Mononuclear cell (primary cell): ENCODE results near the gene FREM3. TPM values are rescaled to one million over a fixed set of nuclear protein-coding genes. Genes with fewer than 3 reads are reported as not detected.
"Not testable (repeated sequence)": the region's sequence is repeated elsewhere in the genome, so short reads cannot be mapped to it uniquely, and the experiment has no call there.

Experiments
- H3K27me3 ChIP-seq: 2 replicates; pipeline ENCODE4 v1.6.0; 2011; ENCODE audit warnings: low read length, control low read depth; ENCODE audit not compliant: insufficient read depth
- H3K4me1 ChIP-seq: 2 replicates; pipeline ENCODE4 v1.5.1; 2011; ENCODE audit warnings: mild to moderate bottlenecking, low read length, control low read depth; ENCODE audit not compliant: insufficient read depth
- H3K4me3 ChIP-seq: 2 replicates; pipeline ENCODE4 v1.5.1; 2011; ENCODE audit warnings: mild to moderate bottlenecking, low read length, moderate library complexity
- H3K9me3 ChIP-seq: 2 replicates; pipeline ENCODE4 v1.5.1; 2011; ENCODE audit warnings: low read depth, mild to moderate bottlenecking, control low read depth, low read length
- total RNA-seq: library from RNA; depleted of rRNA; stranded (reverse); fragments of >200 nt; gene quantifications from one replicate; pipeline ENCODE4 v1.2.3, GENCODE V29; 2012

Gene FREM3
- total RNA-seq, 1 donor, result not detected

GRCh38 chr4:143575331-143575730 is 125.1 kb downstream of the FREM3 start:
- H3K4me1 ChIP-seq, result no peaks in the 10 kb centered on the region

GRCh38 chr4:143564472-143564871 is 136.0 kb downstream of the FREM3 start:
- peaks cover 5% of the 10 kb centered on the region for H3K4me1 ChIP-seq
- no peaks in the 10 kb centered on the region for H3K27me3 ChIP-seq
- no peak overlapping the region for H3K4me3 ChIP-seq
- no peaks in the 10 kb centered on the region for H3K9me3 ChIP-seq

More at GRCh38 chr4:143575331-143575730, 125.1 kb downstream of the FREM3 start:
- Histone ChIP-seq H3K27me3 (no peaks in the 10 kb centered on the region), H3K4me3 (no peak overlapping the region), H3K9me3 (no peaks in the 10 kb centered on the region)

GRCh38 chr4:143559757-143560147 is 140.7 kb downstream of the FREM3 start:
- no peaks in the 10 kb centered on the region for H3K27me3 ChIP-seq
- peaks cover 12% of the 10 kb centered on the region for H3K4me1 ChIP-seq
- peak overlapping the region; percentile 32 for H3K4me3 ChIP-seq

GRCh38 chr4:143558823-143559756 is 141.4 kb downstream of the FREM3 start:
- no peaks in the 10 kb centered on the region for H3K27me3 ChIP-seq
- peak overlapping the region; percentile 32 for H3K4me3 ChIP-seq
- no peaks in the 10 kb centered on the region for H3K9me3 ChIP-seq
- H3K4me1 ChIP-seq, result peaks cover 12% of the 10 kb centered on the region

More at GRCh38 chr4:143559757-143560147, 140.7 kb downstream of the FREM3 start:
- H3K9me3 ChIP-seq, result no peaks in the 10 kb centered on the region

- H3K4me1 ChIP-seq, result peaks cover 12% of the 10 kb centered on the region
- no peaks in the 10 kb centered on the region for H3K9me3 ChIP-seq
- H3K27me3 ChIP-seq, result no peaks in the 10 kb centered on the region
- H3K4me3 ChIP-seq, result no peak overlapping the region
Measured at GRCh38 chr4:143558286-143558685, 142.2 kb downstream of the FREM3 start.

GRCh38 chr4:143555676-143556075 is 144.8 kb downstream of the FREM3 start:
- H3K27me3 ChIP-seq, result no peaks in the 10 kb centered on the region
- no peaks in the 10 kb centered on the region for H3K9me3 ChIP-seq
- H3K4me1 ChIP-seq, result peaks cover 12% of the 10 kb centered on the region
- no peak overlapping the region for H3K4me3 ChIP-seq

GRCh38 chr4:143554728-143555597 is 145.5 kb downstream of the FREM3 start:
- peaks cover 12% of the 10 kb centered on the region for H3K4me1 ChIP-seq
- H3K9me3 ChIP-seq, result no peaks in the 10 kb centered on the region
- no peaks in the 10 kb centered on the region for H3K27me3 ChIP-seq
- no peak overlapping the region for H3K4me3 ChIP-seq

GRCh38 chr4:143549928-143550327 is 150.5 kb downstream of the FREM3 start:
- Histone ChIP-seq H3K9me3 (no peaks in the 10 kb centered on the region), H3K4me1 (no peaks in the 10 kb centered on the region), H3K27me3 (no peaks in the 10 kb centered on the region), H3K4me3 (no peak overlapping the region)

- no peaks in the 10 kb centered on the region for H3K4me1 ChIP-seq
- H3K4me3 ChIP-seq, result no peak overlapping the region
- no peaks in the 10 kb centered on the region for H3K27me3 ChIP-seq
- H3K9me3 ChIP-seq, result no peaks in the 10 kb centered on the region
Measured at GRCh38 chr4:143539670-143540023, 160.8 kb downstream of the FREM3 start.

GRCh38 chr4:143538979-143539669 is 161.4 kb downstream of the FREM3 start:
- Histone ChIP-seq H3K4me3 (no peak overlapping the region), H3K27me3 (no peaks in the 10 kb centered on the region), H3K4me1 (no peaks in the 10 kb centered on the region), H3K9me3 (no peaks in the 10 kb centered on the region)

- Histone ChIP-seq H3K9me3 (no peaks in the 10 kb centered on the region), H3K27me3 (no peaks in the 10 kb centered on the region), H3K4me3 (no peak overlapping the region), H3K4me1 (no peaks in the 10 kb centered on the region)
Measured at GRCh38 chr4:143531788-143532491, 168.5 kb downstream of the FREM3 start.

GRCh38 chr4:143531380-143531779 is 169.1 kb downstream of the FREM3 start:
- Histone ChIP-seq H3K27me3 (no peaks in the 10 kb centered on the region), H3K9me3 (no peaks in the 10 kb centered on the region), H3K4me1 (no peaks in the 10 kb centered on the region), H3K4me3 (no peak overlapping the region)

GRCh38 chr4:143528046-143528445 is 172.4 kb downstream of the FREM3 start:
- not testable (repeated sequence) for H3K9me3 ChIP-seq, H3K4me3 ChIP-seq, H3K4me1 ChIP-seq, H3K27me3 ChIP-seq
